ENCODE measurements around the gene EHHADH.

GRCh38 chr3:185297867-185298266 is 44.0 kb upstream of the EHHADH start:
- TF ChIP-seq CTCF (conservative IDR thresholded peaks at IDR 0.05; ENCODE audit: low read length) (no peak), EZH2phosphoT487 (IDR thresholded peaks at IDR 0.05; ENCODE audit: borderline replicate concordance) (no peak)
